GM12878 (cell line): ENCODE data around the gene RUFY4.

ENCODE experiments used
- BACH1 ChIP-seq: fragments of 450-650 bp; IDR thresholded peaks from 2 replicates; pipeline ENCODE4 v1.6.1; 2017; ENCODE audit warnings: mild to moderate bottlenecking, borderline replicate concordance
- DPF2 ChIP-seq: fragments of 450-650 bp; IDR thresholded peaks from 2 replicates; pipeline ENCODE4 v1.6.1; 2017; ENCODE audit warnings: mild to moderate bottlenecking
- NFXL1 ChIP-seq: fragments of 450-650 bp; IDR thresholded peaks from 2 replicates; pipeline ENCODE4 v1.6.1; 2017; ENCODE audit warnings: antibody characterized with exemption, mild to moderate bottlenecking, borderline replicate concordance
- NFYB ChIP-seq: IDR thresholded peaks from 2 replicates; pipeline ENCODE4 v1.6.1; 2011; ENCODE audit warnings: low read depth, mild to moderate bottlenecking, low read length, improper control_type of control experiment, moderate library complexity; ENCODE audit not compliant: insufficient read depth
- POLR2AphosphoS5 ChIP-seq: IDR thresholded peaks from 2 replicates; pipeline ENCODE4 v1.6.1; 2011; ENCODE audit warnings: mild to moderate bottlenecking, low read length, inconsistent platforms
- RFX5 ChIP-seq: IDR thresholded peaks from 2 replicates; pipeline ENCODE4 v1.6.1; 2011; ENCODE audit warnings: low read depth, low read length, improper control_type of control experiment
- SREBF1 ChIP-seq: IDR thresholded peaks from 2 replicates; pipeline ENCODE4 v1.6.1; 2012; ENCODE audit warnings: mild to moderate bottlenecking, low read length
- ZNF207 ChIP-seq: fragments of 450-650 bp; IDR thresholded peaks from 2 replicates; pipeline ENCODE4 v1.6.1; 2014; ENCODE audit warnings: antibody characterized with exemption, mild to moderate bottlenecking, borderline replicate concordance
- ZNF24 ChIP-seq: fragments of 450-650 bp; IDR thresholded peaks from 2 replicates; pipeline ENCODE4 v1.6.1; 2017; ENCODE audit warnings: antibody characterized with exemption, mild to moderate bottlenecking
- TF ChIP-seq, protein P1 (sequence below): IDR thresholded peaks from 2 replicates; pipeline ENCODE4 v1.6.1; 2011; ENCODE audit warnings: borderline replicate concordance, low read depth, mild to moderate bottlenecking, moderate library complexity, low read length; ENCODE audit not compliant: insufficient read depth, poor library complexity, severe bottlenecking
- TF ChIP-seq, protein P2 (sequence below), 3 experiments: IDR thresholded peaks in 2 of 3; conservative IDR thresholded peaks in 1 of 3; 2 replicates each; pipeline ENCODE4 v1.5.1; 2011; ENCODE audit warnings: low read depth in 3 of 3, low read length in 3 of 3, mild to moderate bottlenecking in 3 of 3, control low read depth in 2 of 3, moderate library complexity in 2 of 3, inconsistent platforms in 1 of 3, mixed read lengths in 1 of 3; ENCODE audit not compliant: control insufficient read depth in 2 of 3, insufficient read depth in 1 of 3; ENCODE audit errors: extremely low read depth in 1 of 3

DNA sequence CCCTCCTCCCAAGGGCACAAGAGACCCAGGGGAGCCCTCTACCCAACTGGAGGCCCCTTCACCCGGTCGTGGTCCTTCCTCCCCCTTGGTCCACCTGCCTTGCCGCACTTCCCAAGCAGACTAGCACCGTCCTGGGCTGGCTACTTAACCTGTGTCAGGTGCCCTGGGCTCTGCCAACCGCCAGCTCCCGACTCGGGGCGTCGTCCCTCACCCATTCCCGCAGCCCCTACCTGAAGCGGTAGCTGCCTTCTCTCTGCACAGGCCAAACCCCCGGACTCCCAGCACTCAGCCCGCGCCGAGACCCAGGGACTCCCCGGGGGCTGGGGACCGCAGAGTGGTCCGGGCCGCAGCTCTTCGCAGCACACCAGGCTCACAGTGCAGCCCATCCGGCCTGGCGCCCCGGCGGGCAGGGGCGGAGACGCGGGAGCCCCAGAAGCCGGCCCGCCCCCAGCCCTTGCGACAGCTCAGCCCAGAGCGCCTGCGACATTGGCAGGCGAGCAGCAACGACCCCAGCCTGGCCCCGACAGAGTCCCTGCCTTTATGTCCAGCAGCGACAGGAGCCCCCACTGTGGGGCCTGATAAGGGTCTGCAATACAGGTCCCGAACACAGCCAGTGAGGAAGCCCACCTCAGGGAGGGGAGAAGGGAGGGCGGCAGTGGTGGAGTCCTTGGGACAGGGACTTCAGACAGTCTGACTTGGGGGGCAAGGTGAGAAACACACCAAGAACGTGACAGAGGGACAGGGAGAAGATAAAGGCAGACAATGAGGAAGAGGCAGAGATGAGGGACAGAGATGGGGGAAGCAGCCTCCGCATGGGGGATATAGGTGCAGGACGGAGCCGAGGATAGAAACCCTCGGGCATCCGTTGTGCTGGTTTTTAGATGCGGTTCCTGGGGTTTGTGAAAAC is 35.2 kb upstream of the RUFY4 start:
- TF ChIP-seq DPF2 = no peak
- TF ChIP-seq RFX5 = no peak
- TF ChIP-seq, protein P1, sequence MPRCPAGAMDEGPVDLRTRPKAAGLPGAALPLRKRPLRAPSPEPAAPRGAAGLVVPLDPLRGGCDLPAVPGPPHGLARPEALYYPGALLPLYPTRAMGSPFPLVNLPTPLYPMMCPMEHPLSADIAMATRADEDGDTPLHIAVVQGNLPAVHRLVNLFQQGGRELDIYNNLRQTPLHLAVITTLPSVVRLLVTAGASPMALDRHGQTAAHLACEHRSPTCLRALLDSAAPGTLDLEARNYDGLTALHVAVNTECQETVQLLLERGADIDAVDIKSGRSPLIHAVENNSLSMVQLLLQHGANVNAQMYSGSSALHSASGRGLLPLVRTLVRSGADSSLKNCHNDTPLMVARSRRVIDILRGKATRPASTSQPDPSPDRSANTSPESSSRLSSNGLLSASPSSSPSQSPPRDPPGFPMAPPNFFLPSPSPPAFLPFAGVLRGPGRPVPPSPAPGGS = no peak
- TF ChIP-seq, protein P2, sequence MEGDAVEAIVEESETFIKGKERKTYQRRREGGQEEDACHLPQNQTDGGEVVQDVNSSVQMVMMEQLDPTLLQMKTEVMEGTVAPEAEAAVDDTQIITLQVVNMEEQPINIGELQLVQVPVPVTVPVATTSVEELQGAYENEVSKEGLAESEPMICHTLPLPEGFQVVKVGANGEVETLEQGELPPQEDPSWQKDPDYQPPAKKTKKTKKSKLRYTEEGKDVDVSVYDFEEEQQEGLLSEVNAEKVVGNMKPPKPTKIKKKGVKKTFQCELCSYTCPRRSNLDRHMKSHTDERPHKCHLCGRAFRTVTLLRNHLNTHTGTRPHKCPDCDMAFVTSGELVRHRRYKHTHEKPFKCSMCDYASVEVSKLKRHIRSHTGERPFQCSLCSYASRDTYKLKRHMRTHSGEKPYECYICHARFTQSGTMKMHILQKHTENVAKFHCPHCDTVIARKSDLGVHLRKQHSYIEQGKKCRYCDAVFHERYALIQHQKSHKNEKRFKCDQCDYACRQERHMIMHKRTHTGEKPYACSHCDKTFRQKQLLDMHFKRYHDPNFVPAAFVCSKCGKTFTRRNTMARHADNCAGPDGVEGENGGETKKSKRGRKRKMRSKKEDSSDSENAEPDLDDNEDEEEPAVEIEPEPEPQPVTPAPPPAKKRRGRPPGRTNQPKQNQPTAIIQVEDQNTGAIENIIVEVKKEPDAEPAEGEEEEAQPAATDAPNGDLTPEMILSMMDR (IDR thresholded peaks at IDR 0.05 in 2 of 3, conservative IDR thresholded peaks at IDR 0.05 in 1 of 3; ENCODE audit: control insufficient read depth in 2 of 3, extremely low read depth in 1 of 3, insufficient read depth in 1 of 3, low read depth in 3 of 3, low read length in 3 of 3) = no peak
- no peak for TF ChIP-seq BACH1
- TF ChIP-seq ZNF24 = no peak
- no peak for TF ChIP-seq NFYB
- TF ChIP-seq ZNF207 = no peak
- TF ChIP-seq NFXL1 = no peak
- no peak for TF ChIP-seq POLR2AphosphoS5
- TF ChIP-seq SREBF1 = no peak
